ENCODE measurements around the gene IQGAP3.

GRCh38 chr1:156598125-156598524 is 25.8 kb upstream of the IQGAP3 start:
- no peak for TF ChIP-seq CTCF (conservative IDR thresholded peaks at IDR 0.05; ENCODE audit: low read depth, low read length)
- TF ChIP-seq NFE2L2 (IDR thresholded peaks at IDR 0.05; ENCODE audit: low read depth, low read length) = no peak
- TF ChIP-seq RAD21 (IDR thresholded peaks at IDR 0.05; ENCODE audit: low read length) = no peak
- no peak for TF ChIP-seq POLR2A (IDR thresholded peaks at IDR 0.05; ENCODE audit: low read depth, low read length)
- TF ChIP-seq SMC3 (IDR thresholded peaks at IDR 0.05; ENCODE audit: low read depth, low read length) = no peak
- no peak for TF ChIP-seq MXI1 (IDR thresholded peaks at IDR 0.05; ENCODE audit: borderline replicate concordance, low read depth, low read length)
- TF ChIP-seq ELK1 (IDR thresholded peaks at IDR 0.05; ENCODE audit: borderline replicate concordance, low read depth, low read length) = no peak
